WERI-Rb-1 (cell line): ENCODE measurements around the gene ZNF335.

Experiments
- DNase-seq: peaks from one replicate; pipeline ENCODE4 v3.0.0-alpha.2; 2020
- H3K27ac ChIP-seq: fragments of 250-450 bp; sonication (Bioruptor Pico); 2 replicates; pipeline ENCODE4 v1.5.1; 2020; ENCODE audit warnings: mild to moderate bottlenecking, moderate library complexity
- H3K27me3 ChIP-seq: fragments of 250-450 bp; sonication (Bioruptor Pico); 2 replicates; pipeline ENCODE4 v1.5.1; 2021; ENCODE audit warnings: mild to moderate bottlenecking, low read depth, moderate library complexity; ENCODE audit not compliant: insufficient read depth, severe bottlenecking
- H3K36me3 ChIP-seq: fragments of 250-450 bp; sonication (Bioruptor Pico); 2 replicates; pipeline ENCODE4 v1.5.1; 2020; ENCODE audit warnings: mild to moderate bottlenecking, moderate library complexity
- H3K4me3 ChIP-seq: 2 replicates; pipeline ENCODE4 v1.5.1; 2011; ENCODE audit warnings: low read depth, mild to moderate bottlenecking, control low read depth, low read length
- H3K9me3 ChIP-seq: fragments of 250-450 bp; sonication (Bioruptor Pico); 2 replicates; pipeline ENCODE4 v1.5.1; 2021; ENCODE audit warnings: mild to moderate bottlenecking, moderate library complexity; ENCODE audit not compliant: severe bottlenecking
- CTCF ChIP-seq: IDR thresholded peaks from 2 replicates; pipeline ENCODE4 v1.5.1; 2011; ENCODE audit warnings: low read depth, mild to moderate bottlenecking, control low read depth, inconsistent platforms, low read length

Gene ZNF335

GRCh38 chr20:46010491-46011391, 38.7 kb upstream of the ZNF335 start:
- TF ChIP-seq CTCF: no peak
- H3K27ac ChIP-seq: no peak overlapping the region
- no peaks in the 10 kb centered on the region for H3K36me3 ChIP-seq
- H3K9me3 ChIP-seq: no peaks in the 10 kb centered on the region
- no peak for DNase-seq
- no peaks in the 10 kb centered on the region for H3K27me3 ChIP-seq
- no peak overlapping the region for H3K4me3 ChIP-seq

DNA sequence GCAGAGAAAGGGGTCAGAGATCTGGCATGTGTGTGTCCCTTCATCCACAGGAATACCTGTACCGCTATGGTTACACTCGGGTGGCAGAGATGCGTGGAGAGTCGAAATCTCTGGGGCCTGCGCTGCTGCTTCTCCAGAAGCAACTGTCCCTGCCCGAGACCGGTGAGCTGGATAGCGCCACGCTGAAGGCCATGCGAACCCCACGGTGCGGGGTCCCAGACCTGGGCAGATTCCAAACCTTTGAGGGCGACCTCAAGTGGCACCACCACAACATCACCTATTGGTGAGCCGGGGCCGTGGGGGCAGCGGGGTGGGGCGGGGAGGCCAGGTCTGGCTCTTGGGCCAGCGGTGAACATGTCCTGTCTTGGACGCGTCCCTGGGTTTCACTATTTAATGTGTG, 37.8 kb upstream of the ZNF335 start:
- Histone ChIP-seq H3K4me3 (no peak overlapping the region), H3K27ac (no peak overlapping the region), H3K9me3 (no peaks in the 10 kb centered on the region), H3K36me3 (no peaks in the 10 kb centered on the region), H3K27me3 (no peaks in the 10 kb centered on the region)
- TF ChIP-seq CTCF: no peak
- DNase-seq: no peak

DNA sequence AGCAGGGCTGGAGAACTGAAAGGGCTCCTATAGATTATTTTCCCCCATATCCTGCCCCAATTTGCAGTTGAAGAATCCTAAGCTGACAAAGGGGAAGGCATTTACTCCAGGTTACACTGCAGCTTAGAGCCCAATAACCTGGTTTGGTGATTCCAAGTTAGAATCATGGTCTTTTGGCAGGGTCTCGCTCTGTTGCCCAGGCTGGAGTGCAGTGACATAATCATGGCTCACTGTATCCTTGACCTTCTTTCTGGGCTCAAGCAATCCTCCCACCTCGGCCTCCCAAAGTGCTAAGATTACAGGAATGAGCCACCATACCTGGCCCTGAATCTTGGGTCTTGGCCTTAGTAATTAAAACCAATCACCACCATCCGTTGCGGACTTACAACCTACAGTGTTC, 35.7 kb upstream of the ZNF335 start:
- no peak for TF ChIP-seq CTCF
- no peaks in the 10 kb centered on the region for H3K27me3 ChIP-seq
- no peak overlapping the region for H3K4me3 ChIP-seq
- H3K27ac ChIP-seq: no peak overlapping the region
- no peak for DNase-seq
- no peaks in the 10 kb centered on the region for H3K36me3 ChIP-seq
- H3K9me3 ChIP-seq: no peaks in the 10 kb centered on the region

- H3K27ac ChIP-seq: no peak overlapping the region
- no peak for TF ChIP-seq CTCF
- no peak overlapping the region for H3K4me3 ChIP-seq
- no peaks in the 10 kb centered on the region for H3K27me3 ChIP-seq
- no peaks in the 10 kb centered on the region for H3K36me3 ChIP-seq
- no peaks in the 10 kb centered on the region for H3K9me3 ChIP-seq
- no peak for DNase-seq
Observed at GRCh38 chr20:46006964-46007363, 35.0 kb upstream of the ZNF335 start.

GRCh38 chr20:46006022-46006705, 34.2 kb upstream of the ZNF335 start:
- Histone ChIP-seq H3K4me3 (no peak overlapping the region), H3K36me3 (no peaks in the 10 kb centered on the region), H3K27ac (no peak overlapping the region), H3K9me3 (no peaks in the 10 kb centered on the region), H3K27me3 (no peaks in the 10 kb centered on the region)
- DNase-seq: no peak
- TF ChIP-seq CTCF: no peak
